ENCODE data around the gene RNF141. TPM values are rescaled to one million over a fixed set of nuclear protein-coding genes. Genes with fewer than 3 reads are reported as not detected.

The RNF141 gene
- total and polyA plus RNA-seq, 10 of the 15 experiments (the other 5 are each of a cell fraction or from before 2014, with no cell fraction given), result 7.6 to 36.8 (median 13.6) TPM

DNA sequence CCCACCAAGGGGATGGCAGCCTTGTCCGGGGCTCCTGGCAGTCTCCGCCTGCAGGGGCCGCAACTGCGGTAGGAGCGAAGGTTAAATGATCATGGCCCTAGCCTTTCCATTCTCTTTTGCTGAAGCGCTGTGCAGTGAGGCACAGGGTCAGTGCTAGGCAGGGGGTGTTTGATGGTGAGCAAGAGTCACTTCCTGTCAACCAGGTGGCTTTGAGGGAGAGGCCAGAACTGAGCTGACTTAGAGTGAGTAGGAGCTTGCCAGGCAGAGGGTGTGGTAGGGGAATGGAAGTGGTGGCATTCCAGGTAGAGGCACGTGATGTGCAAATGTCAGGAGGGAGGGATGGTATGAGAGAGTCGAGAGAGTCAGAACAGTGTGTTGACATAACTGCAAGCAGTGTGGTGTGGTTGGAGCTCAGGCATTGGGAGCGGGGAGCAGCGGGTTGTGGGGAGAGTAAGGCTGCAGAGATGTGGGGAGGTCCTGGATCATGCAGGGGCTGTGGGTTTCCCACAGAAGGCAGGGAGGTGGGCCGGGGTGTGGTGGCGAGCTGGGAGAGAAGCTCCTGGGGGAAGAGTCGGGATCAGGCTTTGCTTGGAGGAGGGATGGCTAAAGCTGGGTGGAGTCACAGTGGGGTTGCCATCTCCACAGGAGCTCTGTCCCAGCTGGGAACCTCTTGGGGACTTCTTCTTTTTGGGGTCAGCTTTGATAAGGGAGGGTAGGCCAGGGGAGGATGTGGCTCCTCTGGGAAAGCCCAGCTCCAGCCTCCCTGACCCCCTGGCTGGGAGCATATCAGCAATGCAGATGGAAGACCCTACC lies 52.7 kb downstream of the RNF141 start:
- intact Hi-C loops (cut with micrococcal nuclease; ENCODE audit: unreplicated experiment), result loop anchor here (2.0 kb wide), 1 partner anchor 30 kb away; no protein-coding TSS in a partner anchor
- H3K27ac ChIP-seq (ENCODE audit: control insufficient read depth, insufficient read depth), result no peak overlapping the region
- no peaks in the 10 kb centered on the region for H3K79me2 ChIP-seq (ENCODE audit: control insufficient read depth, insufficient read depth, low read length)
- H3K4me1 ChIP-seq (ENCODE audit: control insufficient read depth, insufficient read depth, low read length), result peaks cover 14% of the 10 kb centered on the region
- H3K27me3 ChIP-seq (replicated peaks in 1 of 2; ENCODE audit: control insufficient read depth in 2 of 2, insufficient read depth in 2 of 2, low read length in 1 of 2), result no peaks in the 10 kb centered on the region
- no peaks in the 10 kb centered on the region for H4K20me1 ChIP-seq (ENCODE audit: control insufficient read depth, insufficient read depth)
- SMC1A ChIA-PET (ENCODE audit: uncharacterized antibody, unreplicated experiment), result interaction anchor here (0.7 to 4.2 kb wide), 12 partner anchors 9 to 74 kb away, joined by 3 to 42 read pairs (median 6); partner anchors contain the start of genes AMPD3 and RNF141
- no TSS peak for BruUV-seq (replicated peaks)
- no peak overlapping the region for H3K4me3 ChIP-seq
- H3K9me3 ChIP-seq (replicated peaks; ENCODE audit: control insufficient read depth, insufficient read depth, low read length), result no peaks in the 10 kb centered on the region; the same call in 2 of the 3 replicates
- ATAC-seq, result peak; percentile 58
- WGBS (ENCODE audit: insufficient coverage, insufficient replicate concordance, low lambda C conversion rate, missing lambda C conversion rate), result 84% methylated on average over 13 of the region's 13 CpGs
- in situ Hi-C loops (cut with MboI), result no loop called here
- RAD21 ChIA-PET (ENCODE audit: unreplicated experiment), result interaction anchor here (0.6 to 4.7 kb wide), 9 partner anchors 27 to 180 kb away, joined by 3 to 63 read pairs (median 6); partner anchors contain the start of gene AMPD3
- H3K4me2 ChIP-seq (ENCODE audit: control insufficient read depth, insufficient read depth), result no peak overlapping the region
- no peak overlapping the region for H3K9ac ChIP-seq (ENCODE audit: control insufficient read depth, insufficient read depth, low read length)
- peaks cover 0 to 5% of the 10 kb centered on the region in 2 experiments; a peak in 3 of 4 replicates for H3K36me3 ChIP-seq (ENCODE audit: control insufficient read depth in 2 of 2, insufficient read depth in 2 of 2, low read length in 1 of 2)
- TF ChIP-seq HDGF (IDR thresholded peaks at IDR 0.05) (peak; percentile 33; the same call in 1 of the 2 replicates), STAT3 (IDR thresholded peaks at IDR 0.05; ENCODE audit: low read depth, low read length) (no peak), BHLHE40 (IDR thresholded peaks at IDR 0.05; ENCODE audit: borderline replicate concordance in 1 of 2, low read depth in 2 of 2, low read length in 1 of 2) (0 out of 4 replicates have a peak, but pooled peaks of 1 of the 2 experiments have one; percentile 11), JUNB (IDR thresholded peaks at IDR 0.05) (no peak)
- FAIRE-seq, result no peak
- POLR2A ChIA-PET, result interaction anchor here (0.8 to 2.3 kb wide), 5 partner anchors 24 to 321 kb away, joined by 3 to 12 read pairs (median 5); partner anchors contain the start of genes AMPD3, EIF4G2 and RNF141
- no peak overlapping the region for H2AFZ ChIP-seq (ENCODE audit: control insufficient read depth, low read depth, low read length)
- CTCF ChIA-PET, result interaction anchor here (0.6 to 2.7 kb wide), 16 partner anchors 16 to 1890 kb away, joined by 3 to 9 read pairs (median 4); partner anchors contain the start of genes AMPD3 and RNF141
- no peak for DNase-seq (ENCODE audit: low read depth, low spot score)

Measured in GM12878 (cell line).